ENCODE results near the gene MTA2.

DNA sequence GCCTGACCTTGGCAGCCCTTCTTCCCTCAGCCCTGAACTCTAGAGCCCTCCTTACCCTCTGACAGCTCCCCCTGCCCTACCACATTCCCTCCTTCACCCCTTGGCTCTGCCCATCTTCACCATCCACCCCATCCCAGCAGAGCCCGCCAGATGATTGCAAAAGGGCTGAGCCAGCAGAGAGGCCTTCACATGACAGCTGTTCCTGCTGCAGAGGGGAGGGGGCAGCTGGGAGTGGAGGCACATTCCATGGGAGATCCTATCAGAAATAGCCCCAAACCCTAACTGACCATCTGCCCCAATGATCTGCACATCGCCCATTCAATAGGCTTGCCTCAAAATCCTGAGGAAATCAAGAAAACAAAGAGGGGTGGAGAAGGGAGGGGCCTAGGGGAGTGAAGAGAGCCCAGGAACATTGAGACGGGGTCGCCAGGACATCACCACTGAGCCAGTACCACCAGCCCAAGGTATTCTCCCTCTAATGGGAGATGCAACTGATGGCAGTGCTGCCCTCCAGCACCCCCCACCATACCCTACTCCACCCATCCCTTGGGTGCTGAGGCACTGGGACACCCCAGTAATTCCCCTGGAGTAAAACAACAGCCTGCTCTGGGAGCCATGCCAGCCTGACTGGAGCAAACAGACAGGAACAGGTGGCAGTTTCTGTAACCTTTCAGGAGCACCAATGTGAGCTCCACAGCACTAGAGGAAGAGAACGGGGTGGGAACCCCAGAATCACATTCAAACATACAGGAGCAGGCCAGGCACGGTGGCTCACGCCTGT, 47.1 kb downstream of the MTA2 start:
- TF ChIP-seq ZFP3 (CRISPR knock-in tag; IDR thresholded peaks at IDR 0.05) (no peak), TOX (CRISPR knock-in tag; IDR thresholded peaks at IDR 0.05; ENCODE audit: borderline replicate concordance) (no peak), RARB (CRISPR knock-in tag; IDR thresholded peaks at IDR 0.05) (no peak), BACH2 (CRISPR knock-in tag; IDR thresholded peaks at IDR 0.05; ENCODE audit: borderline replicate concordance) (no peak)
- TF ChIP-seq, protein P1, sequence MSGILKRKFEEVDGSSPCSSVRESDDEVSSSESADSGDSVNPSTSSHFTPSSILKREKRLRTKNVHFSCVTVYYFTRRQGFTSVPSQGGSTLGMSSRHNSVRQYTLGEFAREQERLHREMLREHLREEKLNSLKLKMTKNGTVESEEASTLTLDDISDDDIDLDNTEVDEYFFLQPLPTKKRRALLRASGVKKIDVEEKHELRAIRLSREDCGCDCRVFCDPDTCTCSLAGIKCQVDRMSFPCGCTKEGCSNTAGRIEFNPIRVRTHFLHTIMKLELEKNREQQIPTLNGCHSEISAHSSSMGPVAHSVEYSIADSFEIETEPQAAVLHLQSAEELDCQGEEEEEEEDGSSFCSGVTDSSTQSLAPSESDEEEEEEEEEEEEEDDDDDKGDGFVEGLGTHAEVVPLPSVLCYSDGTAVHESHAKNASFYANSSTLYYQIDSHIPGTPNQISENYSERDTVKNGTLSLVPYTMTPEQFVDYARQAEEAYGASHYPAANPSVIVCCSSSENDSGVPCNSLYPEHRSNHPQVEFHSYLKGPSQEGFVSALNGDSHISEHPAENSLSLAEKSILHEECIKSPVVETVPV (CRISPR knock-in tag; IDR thresholded peaks at IDR 0.05) = no peak

All from SK-N-SH treated with all-trans-retinoic acid at 6 μM for 48 hours (cell line).